Liver (tissue), 9 donors: ENCODE data around the gene PLEKHA7. TPM values are rescaled to one million over a fixed set of nuclear protein-coding genes. Genes with fewer than 3 reads are reported as not detected.
A peak's percentile ranks its signal among the peaks of the same experiment; 100 is the strongest.

Experiments
- DNase-seq: peaks from one replicate; pipeline ENCODE4 v3.0.0-alpha.2; 2017; ENCODE audit warnings: low spot score
- H3K27ac ChIP-seq, 2 donors: one replicate each; pipeline ENCODE4 v1.7.0; 2013; ENCODE audit warnings: inconsistent platforms in 2 of 2, low read length in 2 of 2, control low read depth in 1 of 2, low read depth in 1 of 2, mild to moderate bottlenecking in 1 of 2
- H3K27me3 ChIP-seq, 4 donors: one replicate each; pipeline versions ENCODE4 v1.6.1 to v1.7.0; 2013; ENCODE audit warnings: low read length in 3 of 4, inconsistent platforms in 1 of 4, mild to moderate bottlenecking in 1 of 4, moderate library complexity in 1 of 4; ENCODE audit not compliant: control insufficient read depth in 4 of 4, insufficient read depth in 4 of 4
- H3K36me3 ChIP-seq, 4 donors: one replicate each; pipeline versions ENCODE4 v1.6.1 to v1.7.0; 2013; ENCODE audit warnings: low read length in 3 of 4, mild to moderate bottlenecking in 3 of 4, low read depth in 1 of 4, moderate library complexity in 1 of 4; ENCODE audit not compliant: control insufficient read depth in 4 of 4, insufficient read depth in 3 of 4
- H3K4me1 ChIP-seq, 4 donors: one replicate each; pipeline versions ENCODE4 v1.6.1 to v1.7.0; 2013; ENCODE audit warnings: low read length in 3 of 4, mild to moderate bottlenecking in 3 of 4, moderate library complexity in 1 of 4; ENCODE audit not compliant: control insufficient read depth in 4 of 4, insufficient read depth in 4 of 4
- H3K4me3 ChIP-seq, 3 donors: one replicate each; pipeline versions ENCODE4 v1.6.1 to v1.7.0; 2013; ENCODE audit warnings: low read length in 3 of 3, control low read depth in 1 of 3, low read depth in 1 of 3, mild to moderate bottlenecking in 1 of 3
- H3K9ac ChIP-seq, 2 donors: one replicate each; pipeline ENCODE4 v1.7.0; 2013; ENCODE audit warnings: low read length in 2 of 2, mild to moderate bottlenecking in 2 of 2, moderate library complexity in 2 of 2, control low read depth in 1 of 2, low read depth in 1 of 2
- H3K9me3 ChIP-seq, 4 donors: one replicate each; pipeline versions ENCODE4 v1.6.1 to v1.7.0; 2013; ENCODE audit warnings: low read length in 3 of 4; ENCODE audit not compliant: control insufficient read depth in 4 of 4
- ATF3 ChIP-seq: IDR thresholded peaks from 2 replicates; pipeline ENCODE4 v1.6.1; 2016; ENCODE audit warnings: antibody characterized with exemption
- CTCF ChIP-seq: fragments of 150-350 bp; IDR thresholded peaks from 2 replicates; pipeline ENCODE4 v1.5.1; 2017; ENCODE audit warnings: improper control_type of control experiment, low read depth, low read length; ENCODE audit not compliant: missing input control
- GABPA ChIP-seq, 2 donors: IDR thresholded peaks in 1 of 2; conservative IDR thresholded peaks in 1 of 2; 2 replicates each; pipeline ENCODE4 v1.6.1; 2016; ENCODE audit warnings: antibody characterized with exemption in 2 of 2, mild to moderate bottlenecking in 1 of 2, moderate library complexity in 1 of 2
- HNF4A ChIP-seq, 2 donors: conservative IDR thresholded peaks; 2 replicates each; pipeline ENCODE4 v1.6.1; 2016; ENCODE audit warnings: antibody characterized with exemption in 2 of 2, mild to moderate bottlenecking in 2 of 2
- HNF4G ChIP-seq: IDR thresholded peaks from 2 replicates; pipeline ENCODE4 v1.6.1; 2016; ENCODE audit warnings: antibody characterized with exemption
- MAX ChIP-seq: IDR thresholded peaks from 2 replicates; pipeline ENCODE4 v1.6.1; 2016; ENCODE audit warnings: antibody characterized with exemption
- NR2F2 ChIP-seq: IDR thresholded peaks from 2 replicates; pipeline ENCODE4 v1.6.1; 2016; ENCODE audit warnings: antibody characterized with exemption
- TAF1 ChIP-seq: conservative IDR thresholded peaks from 2 replicates; pipeline ENCODE4 v1.6.1; 2016; ENCODE audit warnings: antibody characterized with exemption, mild to moderate bottlenecking
- YY1 ChIP-seq: IDR thresholded peaks from 2 replicates; pipeline ENCODE4 v1.6.1; 2016; ENCODE audit warnings: antibody characterized with exemption, mild to moderate bottlenecking
- ZBTB33 ChIP-seq: IDR thresholded peaks from 2 replicates; pipeline ENCODE4 v1.6.1; 2016; ENCODE audit warnings: antibody characterized with exemption
- WGBS: extraction: QIAGEN DNeasy Blood & Tissue Kit; methylation state at CpG from one replicate; pipeline ENCODE4 v1.1.7; 2013; 5-methylcytosine and 5-hydroxymethylcytosine counted together
- polyA plus RNA-seq, 2 donors: library from polyadenylated mRNA; stranded (reverse) in 1 of 2; unstranded in 1 of 2; fragments of 200-250 nt in 1 of 2; fragments of >200 nt in 1 of 2; fragmentation: Nextera tagmentation in 1 of 2; extraction: Ambion mirVana in 1 of 2; gene quantifications; one replicate each; pipeline versions ENCODE4 v1.2.1 to v1.2.3, GENCODE V29; 2013 to 2015
- total RNA-seq, 2 donors: library from RNA; depleted of rRNA; stranded (reverse); fragments of >200 nt; gene quantifications; one replicate each; pipeline ENCODE4 v1.2.3, GENCODE V29; 2014
- donor health status: healthy.
- donor health status: healthy.
- donor health status: healthy.
- donor health status: healthy.
- donor health status: healthy.

The PLEKHA7 gene
- total and polyA plus RNA-seq, 4 donors, result 6.1 to 28.8 (median 8.5) TPM

GRCh38 chr11:16812274-16812673 lies 201.9 kb downstream of the PLEKHA7 start:
- TF ChIP-seq HNF4G, result no peak
- peak; percentile 27 for TF ChIP-seq NR2F2
- no peak for DNase-seq
- H3K9ac ChIP-seq, result no peak overlapping the region
- H3K4me3 ChIP-seq, result no peak overlapping the region
- peaks cover 8 to 44% (median 25%) of the 10 kb centered on the region in 4 donors for H3K4me1 ChIP-seq
- no peaks in the 10 kb centered on the region for H3K27me3 ChIP-seq
- 83% methylated on average over 5 of the region's 5 CpGs for WGBS
- H3K9me3 ChIP-seq, result no peaks in the 10 kb centered on the region
- peaks cover 0 to 18% (median 4%) of the 10 kb centered on the region in 4 donors for H3K36me3 ChIP-seq
- no peak overlapping the region for H3K27ac ChIP-seq

- no peaks in the 10 kb centered on the region for H3K27me3 ChIP-seq
- H3K4me1 ChIP-seq, result peaks cover 14 to 52% (median 33%) of the 10 kb centered on the region in 4 donors
- H3K27ac ChIP-seq, result peak overlapping the region in 1 of 2 donors; percentile 1
- DNase-seq, result no peak
- no peaks in the 10 kb centered on the region for H3K9me3 ChIP-seq
- H3K4me3 ChIP-seq, result no peak overlapping the region
- H3K9ac ChIP-seq, result no peak overlapping the region
- WGBS, result 97% methylated on average over 3 of the region's 3 CpGs
- H3K36me3 ChIP-seq, result peaks cover 0 to 13% (median 4%) of the 10 kb centered on the region in 4 donors
- no peak for TF ChIP-seq ZBTB33
- no peak for TF ChIP-seq CTCF
- TF ChIP-seq HNF4A (conservative IDR thresholded peaks at IDR 0.05), result no peak
- TF ChIP-seq ATF3, result no peak
- TF ChIP-seq HNF4G, result no peak
- no peak for TF ChIP-seq YY1
- no peak for TF ChIP-seq GABPA (IDR thresholded peaks at IDR 0.05 in 1 of 2, conservative IDR thresholded peaks at IDR 0.05 in 1 of 2)
- TF ChIP-seq TAF1, result no peak
- TF ChIP-seq MAX, result no peak
Measured at GRCh38 chr11:16811136-16812020, 202.8 kb downstream of the PLEKHA7 start.
